ENCODE measurements around the gene HOXB9.

GRCh38 chr17:48649741-48650140 lies 23.6 kb upstream of the HOXB9 start:
- TF ChIP-seq CTCF (IDR thresholded peaks at IDR 0.05; ENCODE audit: insufficient read depth, low read length, poor library complexity, severe bottlenecking) (no peak), EZH2phosphoT487 (conservative IDR thresholded peaks at IDR 0.05; ENCODE audit: low read length) (no peak)

All from SU-DHL-6 (cell line).